ENCODE results near the gene KDM1A. TPM values are rescaled to one million over a fixed set of nuclear protein-coding genes. Genes with fewer than 3 reads are reported as not detected.

Gene KDM1A
- total RNA-seq, 1 donor from 2014 or later: 52.3 TPM

DNA sequence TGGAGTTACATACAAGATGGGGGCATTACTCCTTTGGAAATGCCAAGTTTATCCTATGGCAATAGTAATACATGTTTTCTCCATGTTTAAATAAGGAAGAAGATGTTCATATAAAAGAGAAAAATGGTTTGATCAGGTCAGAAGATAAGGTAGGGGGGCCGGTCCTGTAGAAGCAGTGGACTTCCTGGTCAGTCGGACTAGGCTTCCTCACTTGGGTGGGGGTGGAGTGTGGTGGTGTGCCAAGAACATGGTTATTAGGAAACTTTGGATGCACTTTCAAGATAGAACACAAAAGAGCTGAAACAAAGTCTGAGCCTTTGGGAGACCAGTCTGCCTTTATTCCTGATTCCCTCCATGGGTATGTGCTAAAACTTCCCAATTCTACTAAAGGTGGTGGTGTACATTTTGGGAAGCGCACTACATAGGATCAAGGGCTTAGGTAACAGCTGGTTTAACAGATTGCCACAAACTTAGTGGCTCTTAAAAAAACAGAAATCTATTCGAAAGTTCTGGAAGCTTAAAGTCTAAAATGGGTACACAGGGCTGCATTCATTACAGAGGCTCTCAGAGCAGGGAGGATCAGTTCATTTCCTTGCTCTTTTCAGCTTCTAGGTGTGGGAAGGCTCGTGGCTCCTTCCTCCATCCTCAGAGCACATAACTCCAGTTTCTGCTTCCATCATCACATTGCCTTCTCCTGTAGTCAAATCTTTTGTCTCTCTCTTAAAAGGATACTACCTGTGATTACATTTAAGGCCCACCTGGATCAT is 64.6 kb downstream of the KDM1A start:
- no peak overlapping the region for H3K4me3 ChIP-seq
- peaks cover 16% of the 10 kb centered on the region for H3K4me1 ChIP-seq
- peaks cover 3 to 88% of the 10 kb centered on the region in 2 donors for H3K36me3 ChIP-seq
- intact Hi-C loops (cut with DNase I): no loop called here
- no peaks in the 10 kb centered on the region for H3K27me3 ChIP-seq
- no peak for DNase-seq (ENCODE audit: extremely low spot score in 2 of 2)
- TF ChIP-seq POLR2A (IDR thresholded peaks at IDR 0.05): no peak
- no peak for TF ChIP-seq POLR2AphosphoS5 (IDR thresholded peaks at IDR 0.05; ENCODE audit: insufficient read depth in 1 of 2, low read depth in 1 of 2)
- no peak for TF ChIP-seq CTCF (IDR thresholded peaks at IDR 0.05)
- no peak overlapping the region for H3K27ac ChIP-seq
- no peaks in the 10 kb centered on the region for H3K9me3 ChIP-seq

DNA sequence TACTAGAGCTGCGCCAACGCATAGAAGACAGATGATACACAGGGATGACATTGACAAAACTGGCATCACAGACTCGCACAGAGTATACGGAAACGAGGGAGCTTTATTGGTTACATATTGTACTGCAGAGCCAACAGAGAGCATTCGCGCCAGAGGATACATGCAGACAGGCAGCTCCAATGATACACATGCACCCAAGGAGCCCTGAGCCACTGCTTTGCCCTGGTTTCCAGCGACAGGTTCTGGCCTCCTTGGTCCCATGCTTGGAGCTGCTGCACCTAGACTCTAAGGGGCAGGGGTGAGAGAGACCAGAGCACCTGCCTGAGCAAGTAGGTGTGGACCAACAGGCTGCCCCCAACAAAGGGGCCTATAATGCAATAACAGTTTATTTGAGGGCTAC is 65.6 kb downstream of the KDM1A start:
- Histone ChIP-seq H3K4me3 (no peak overlapping the region), H3K9me3 (no peaks in the 10 kb centered on the region), H3K27me3 (no peaks in the 10 kb centered on the region), H3K27ac (no peak overlapping the region), H3K36me3 (peaks cover 3 to 84% of the 10 kb centered on the region in 2 donors), H3K4me1 (peaks cover 11% of the 10 kb centered on the region)
- intact Hi-C loops (cut with DNase I): no loop called here
- no peak for DNase-seq (ENCODE audit: extremely low spot score in 2 of 2)
- TF ChIP-seq POLR2AphosphoS5 (IDR thresholded peaks at IDR 0.05; ENCODE audit: insufficient read depth in 1 of 2, low read depth in 1 of 2): no peak
- TF ChIP-seq POLR2A (IDR thresholded peaks at IDR 0.05): no peak
- no peak for TF ChIP-seq CTCF (IDR thresholded peaks at IDR 0.05)

GRCh38 chr1:23085696-23086095 is 66.4 kb downstream of the KDM1A start:
- intact Hi-C loops (cut with DNase I): no loop called here
- peaks cover 3 to 77% of the 10 kb centered on the region in 2 donors for H3K36me3 ChIP-seq
- no peaks in the 10 kb centered on the region for H3K27me3 ChIP-seq
- H3K4me3 ChIP-seq: no peak overlapping the region
- H3K27ac ChIP-seq: no peak overlapping the region
- H3K4me1 ChIP-seq: peaks cover 6% of the 10 kb centered on the region
- no peak for TF ChIP-seq POLR2AphosphoS5 (IDR thresholded peaks at IDR 0.05; ENCODE audit: insufficient read depth in 1 of 2, low read depth in 1 of 2)
- TF ChIP-seq CTCF (IDR thresholded peaks at IDR 0.05): no peak
- TF ChIP-seq POLR2A (IDR thresholded peaks at IDR 0.05): no peak
- DNase-seq (ENCODE audit: extremely low spot score in 2 of 2): no peak
- H3K9me3 ChIP-seq: no peaks in the 10 kb centered on the region

DNA sequence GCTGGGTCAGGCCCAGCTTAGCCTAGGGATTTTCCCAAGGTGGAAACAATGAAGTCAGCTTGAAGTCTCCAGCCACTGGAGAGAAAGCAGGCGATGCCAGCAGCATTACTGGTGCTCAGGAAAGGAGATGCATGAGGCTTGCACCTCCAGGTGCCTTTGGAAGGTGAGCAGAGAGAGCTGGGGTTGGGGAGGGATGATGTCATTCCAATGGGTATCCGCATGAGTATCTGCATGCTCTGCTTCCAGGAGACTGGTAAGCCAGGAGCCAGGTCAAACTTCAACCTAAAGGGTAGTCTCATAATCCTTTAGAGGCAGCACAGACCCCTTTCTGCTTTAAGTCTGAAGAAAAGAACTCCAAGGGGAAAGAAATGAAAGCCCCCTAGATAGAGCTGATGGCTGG is 68.8 kb downstream of the KDM1A start:
- Histone ChIP-seq H3K27me3 (no peaks in the 10 kb centered on the region), H3K4me1 (peaks cover 6% of the 10 kb centered on the region), H3K36me3 (peaks cover 2 to 75% of the 10 kb centered on the region in 2 donors), H3K27ac (no peak overlapping the region), H3K4me3 (no peak overlapping the region), H3K9me3 (no peaks in the 10 kb centered on the region)
- intact Hi-C loops (cut with DNase I): no loop called here
- TF ChIP-seq POLR2A (IDR thresholded peaks at IDR 0.05) (no peak), POLR2AphosphoS5 (IDR thresholded peaks at IDR 0.05; ENCODE audit: insufficient read depth in 1 of 2, low read depth in 1 of 2) (no peak), CTCF (IDR thresholded peaks at IDR 0.05) (no peak)
- DNase-seq (ENCODE audit: extremely low spot score in 2 of 2): no peak

DNA sequence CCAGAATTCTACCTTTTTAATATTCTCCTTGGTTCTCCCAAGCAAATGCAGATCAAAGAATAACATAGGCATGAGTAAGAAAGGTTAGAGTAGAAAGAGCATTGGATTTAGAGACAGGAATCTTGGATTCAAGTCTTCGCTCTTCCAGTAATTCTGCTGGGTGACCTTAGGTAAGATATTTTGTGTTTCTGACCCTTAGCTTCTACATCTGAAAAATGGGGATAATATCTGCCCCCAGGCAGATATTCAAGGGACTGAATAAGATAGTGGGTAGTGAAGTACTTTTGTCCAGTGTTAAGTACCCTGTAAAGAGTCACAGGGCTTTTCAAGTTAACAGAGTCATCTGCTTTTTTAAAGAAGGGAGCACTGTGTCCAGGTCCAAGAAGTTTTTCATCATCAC is 70.8 kb downstream of the KDM1A start:
- intact Hi-C loops (cut with DNase I): no loop called here
- TF ChIP-seq POLR2A (IDR thresholded peaks at IDR 0.05) (no peak), CTCF (IDR thresholded peaks at IDR 0.05) (no peak), POLR2AphosphoS5 (IDR thresholded peaks at IDR 0.05; ENCODE audit: insufficient read depth in 1 of 2, low read depth in 1 of 2) (no peak)
- no peak overlapping the region for H3K4me3 ChIP-seq
- H3K36me3 ChIP-seq: peaks cover 0 to 72% of the 10 kb centered on the region in 2 donors
- H3K27me3 ChIP-seq: no peaks in the 10 kb centered on the region
- H3K9me3 ChIP-seq: no peaks in the 10 kb centered on the region
- H3K4me1 ChIP-seq: no peaks in the 10 kb centered on the region
- no peak overlapping the region for H3K27ac ChIP-seq
- no peak for DNase-seq (ENCODE audit: extremely low spot score in 2 of 2)
